Measurements from ENCODE around the gene PCYT2.

The PCYT2 gene

GRCh38 chr17:81911277-81911961 is at the start of gene PCYT2:
Gene PCYT2 (minus strand): TSS chr17:81911399. CDS start chr17:81911355, 44 bp downstream.
- H3K27ac ChIP-seq = peak within 1 kb of the TSS; percentile 91
- 0 out of 2 replicates have a peak, but pooled peaks have one; percentile 1 for TF ChIP-seq ZFX (IDR thresholded peaks at IDR 0.05)
- TF ChIP-seq, protein P1, sequence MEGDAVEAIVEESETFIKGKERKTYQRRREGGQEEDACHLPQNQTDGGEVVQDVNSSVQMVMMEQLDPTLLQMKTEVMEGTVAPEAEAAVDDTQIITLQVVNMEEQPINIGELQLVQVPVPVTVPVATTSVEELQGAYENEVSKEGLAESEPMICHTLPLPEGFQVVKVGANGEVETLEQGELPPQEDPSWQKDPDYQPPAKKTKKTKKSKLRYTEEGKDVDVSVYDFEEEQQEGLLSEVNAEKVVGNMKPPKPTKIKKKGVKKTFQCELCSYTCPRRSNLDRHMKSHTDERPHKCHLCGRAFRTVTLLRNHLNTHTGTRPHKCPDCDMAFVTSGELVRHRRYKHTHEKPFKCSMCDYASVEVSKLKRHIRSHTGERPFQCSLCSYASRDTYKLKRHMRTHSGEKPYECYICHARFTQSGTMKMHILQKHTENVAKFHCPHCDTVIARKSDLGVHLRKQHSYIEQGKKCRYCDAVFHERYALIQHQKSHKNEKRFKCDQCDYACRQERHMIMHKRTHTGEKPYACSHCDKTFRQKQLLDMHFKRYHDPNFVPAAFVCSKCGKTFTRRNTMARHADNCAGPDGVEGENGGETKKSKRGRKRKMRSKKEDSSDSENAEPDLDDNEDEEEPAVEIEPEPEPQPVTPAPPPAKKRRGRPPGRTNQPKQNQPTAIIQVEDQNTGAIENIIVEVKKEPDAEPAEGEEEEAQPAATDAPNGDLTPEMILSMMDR (conservative IDR thresholded peaks at IDR 0.05) = no peak; the same call in 1 of the 2 replicates

DNA sequence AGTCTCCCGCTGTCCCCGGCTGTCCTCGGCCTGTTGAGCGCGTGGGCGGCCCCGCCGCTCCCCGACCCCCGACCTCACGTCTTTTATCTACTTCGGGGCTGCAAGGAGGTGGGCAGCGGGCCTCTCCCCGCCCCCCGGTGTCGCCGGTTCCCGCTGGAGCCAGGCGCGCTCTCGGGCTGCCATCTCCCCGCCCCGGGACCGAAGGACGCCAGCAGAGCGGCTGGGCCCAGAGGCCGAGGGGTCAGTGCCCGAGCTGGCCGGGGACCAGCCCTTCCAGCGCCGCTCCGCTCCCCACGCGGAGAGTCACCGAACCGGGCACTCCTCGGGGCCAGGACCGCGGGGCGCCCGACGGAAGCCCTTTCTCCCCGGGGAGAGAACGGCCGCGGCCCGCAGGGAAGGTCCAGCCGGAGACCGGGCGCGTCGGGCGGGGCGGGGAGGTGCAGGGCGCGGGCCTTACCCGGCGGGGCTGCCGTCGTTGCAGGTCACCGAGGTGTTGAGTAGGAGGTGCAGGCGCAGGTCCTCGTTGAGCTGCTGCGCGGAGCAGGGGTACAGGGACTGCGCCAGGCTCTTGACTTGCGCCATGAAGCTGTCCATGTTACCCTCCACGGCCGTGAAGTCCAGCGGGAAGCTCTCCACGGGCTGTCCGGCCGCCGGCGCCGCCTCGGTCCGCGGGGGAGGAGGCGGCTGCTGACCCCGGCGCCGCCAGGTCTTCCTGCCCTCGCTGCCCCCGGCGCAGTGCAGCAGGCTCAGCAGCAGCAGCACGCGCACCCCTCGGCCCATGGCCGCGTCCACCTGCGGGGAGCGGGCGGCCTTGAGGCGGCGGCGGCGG is 49.1 kb upstream of the PCYT2 start:
- no peak overlapping the region for H3K27ac ChIP-seq
- TF ChIP-seq, protein P1 (conservative IDR thresholded peaks at IDR 0.05) = no peak
- TF ChIP-seq ZFX (IDR thresholded peaks at IDR 0.05) = no peak

GRCh38 chr17:81959362-81960129 is 48.3 kb upstream of the PCYT2 start:
- TF ChIP-seq, protein P1 (conservative IDR thresholded peaks at IDR 0.05) = peak; percentile 99
- TF ChIP-seq ZFX (IDR thresholded peaks at IDR 0.05) = no peak
- H3K27ac ChIP-seq = no peak overlapping the region

GRCh38 chr17:81958633-81959342 is 47.6 kb upstream of the PCYT2 start:
- no peak overlapping the region for H3K27ac ChIP-seq
- TF ChIP-seq, protein P1 (conservative IDR thresholded peaks at IDR 0.05) = no peak
- no peak for TF ChIP-seq ZFX (IDR thresholded peaks at IDR 0.05)

GRCh38 chr17:81957691-81958432 is 46.7 kb upstream of the PCYT2 start:
- no peak overlapping the region for H3K27ac ChIP-seq
- no peak for TF ChIP-seq ZFX (IDR thresholded peaks at IDR 0.05)
- TF ChIP-seq, protein P1 (conservative IDR thresholded peaks at IDR 0.05) = no peak
